HFF-Myc (cell line): ENCODE data around the gene CACFD1.

Source experiments
- DNase-seq: peaks from one replicate; pipeline ENCODE4 v3.0.0-alpha.2; 2011; ENCODE audit warnings: low read depth; ENCODE audit errors: extremely low read depth
- H3K4me3 ChIP-seq: replicated peaks from 2 replicates; pipeline ENCODE4 v1.5.1; 2011; ENCODE audit warnings: low read depth, mild to moderate bottlenecking, control low read depth, low read length
- TF ChIP-seq, protein P1 (sequence below): IDR thresholded peaks from 2 replicates; pipeline ENCODE4 v1.5.1; 2012; ENCODE audit warnings: mild to moderate bottlenecking, low read depth, low read length, control low read depth; ENCODE audit errors: missing control alignments

Gene CACFD1

DNA sequence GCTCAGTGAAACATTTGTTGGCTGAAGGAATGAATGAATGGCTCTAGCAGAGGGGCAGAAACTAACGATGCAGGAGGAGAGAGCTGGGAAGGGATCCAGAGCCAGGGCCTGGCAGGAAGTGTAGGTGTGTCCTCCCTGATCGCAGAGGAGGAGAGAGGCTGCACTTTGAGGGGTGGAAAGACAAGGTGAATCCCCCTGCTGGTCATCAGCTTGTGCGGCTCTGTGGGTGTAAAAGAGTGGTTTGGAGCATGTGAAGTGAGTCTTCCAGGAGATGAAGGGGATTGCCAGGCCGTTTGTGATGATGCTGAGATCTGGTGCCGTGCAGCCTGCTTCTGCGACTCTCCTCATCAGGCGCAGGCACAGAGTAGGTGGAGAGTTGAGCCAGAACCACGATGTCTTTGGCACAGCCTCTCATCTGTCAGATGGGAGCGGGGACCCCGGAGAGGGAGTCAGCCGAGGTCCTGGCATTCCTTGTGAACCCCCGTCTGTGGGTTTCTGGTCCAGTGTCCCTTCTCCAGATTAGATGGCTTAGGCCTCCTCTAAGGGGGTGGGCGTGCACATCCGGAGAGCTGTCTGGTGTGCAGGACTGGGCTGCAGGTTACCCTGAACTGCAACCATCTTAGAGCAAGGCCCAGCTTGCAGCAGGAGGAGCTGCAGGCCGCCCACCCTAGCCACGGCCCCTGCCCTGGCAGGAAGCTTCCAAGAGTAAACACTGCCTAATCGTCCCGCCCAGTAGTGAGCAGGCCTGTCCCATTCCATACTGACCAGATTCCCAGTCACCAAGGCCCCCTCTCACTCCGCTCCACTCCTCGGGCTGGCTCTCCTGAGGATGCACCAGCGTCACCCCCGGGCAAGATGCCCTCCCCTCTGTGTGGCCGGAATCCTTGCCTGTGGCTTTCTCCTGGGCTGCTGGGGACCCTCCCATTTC is 37.9 kb upstream of the CACFD1 start, which contains the start of gene ADAMTS13:
Gene ADAMTS13, plus strand, starts transcription at position 753 of the 928 bp plus-strand sequence. Its CDS starts 77 bp downstream, at position 830.
- TF ChIP-seq, protein P1, sequence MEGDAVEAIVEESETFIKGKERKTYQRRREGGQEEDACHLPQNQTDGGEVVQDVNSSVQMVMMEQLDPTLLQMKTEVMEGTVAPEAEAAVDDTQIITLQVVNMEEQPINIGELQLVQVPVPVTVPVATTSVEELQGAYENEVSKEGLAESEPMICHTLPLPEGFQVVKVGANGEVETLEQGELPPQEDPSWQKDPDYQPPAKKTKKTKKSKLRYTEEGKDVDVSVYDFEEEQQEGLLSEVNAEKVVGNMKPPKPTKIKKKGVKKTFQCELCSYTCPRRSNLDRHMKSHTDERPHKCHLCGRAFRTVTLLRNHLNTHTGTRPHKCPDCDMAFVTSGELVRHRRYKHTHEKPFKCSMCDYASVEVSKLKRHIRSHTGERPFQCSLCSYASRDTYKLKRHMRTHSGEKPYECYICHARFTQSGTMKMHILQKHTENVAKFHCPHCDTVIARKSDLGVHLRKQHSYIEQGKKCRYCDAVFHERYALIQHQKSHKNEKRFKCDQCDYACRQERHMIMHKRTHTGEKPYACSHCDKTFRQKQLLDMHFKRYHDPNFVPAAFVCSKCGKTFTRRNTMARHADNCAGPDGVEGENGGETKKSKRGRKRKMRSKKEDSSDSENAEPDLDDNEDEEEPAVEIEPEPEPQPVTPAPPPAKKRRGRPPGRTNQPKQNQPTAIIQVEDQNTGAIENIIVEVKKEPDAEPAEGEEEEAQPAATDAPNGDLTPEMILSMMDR = peak; percentile 33
- DNase-seq = no peak
- H3K4me3 ChIP-seq = no peak within 1 kb of the TSS

DNA sequence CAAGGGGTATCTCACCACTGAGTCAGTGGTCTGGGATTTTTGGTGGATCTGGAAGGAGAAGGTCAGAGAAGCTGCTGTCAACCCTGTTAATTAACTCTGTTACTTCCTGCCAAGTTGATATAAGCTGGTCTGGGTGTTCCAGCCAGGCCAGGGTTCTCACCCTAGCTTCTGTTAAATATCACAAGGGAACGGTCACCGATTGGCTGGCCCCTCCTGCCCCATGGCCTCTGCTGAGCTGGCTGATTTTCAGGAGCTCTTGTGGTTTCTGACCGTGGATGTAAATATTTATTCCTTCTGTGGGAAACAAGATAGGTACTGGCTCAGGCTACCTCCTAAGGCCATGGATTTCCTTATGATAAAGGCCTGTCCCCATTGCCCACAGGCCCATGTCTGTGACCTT is 36.6 kb upstream of the CACFD1 start:
- no peak for DNase-seq
- TF ChIP-seq, protein P1 = no peak
- H3K4me3 ChIP-seq = no peak overlapping the region

DNA sequence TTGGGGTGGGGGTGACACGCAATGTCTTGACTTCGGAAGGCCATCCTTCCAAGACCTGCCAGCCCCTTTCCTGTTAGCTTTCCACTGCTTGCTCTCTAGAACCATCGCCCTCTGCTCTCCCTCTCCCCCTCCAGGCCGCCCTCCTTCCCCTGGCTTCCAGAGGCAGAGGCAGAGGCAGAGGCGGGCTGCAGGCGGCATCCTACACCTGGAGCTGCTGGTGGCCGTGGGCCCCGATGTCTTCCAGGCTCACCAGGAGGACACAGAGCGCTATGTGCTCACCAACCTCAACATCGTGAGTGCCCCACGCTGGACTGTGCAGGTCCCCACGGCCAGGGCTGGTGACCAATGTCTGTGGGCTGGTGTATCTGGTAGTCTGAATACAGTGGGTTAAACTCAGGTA is 35.6 kb upstream of the CACFD1 start:
- no peak for DNase-seq
- TF ChIP-seq, protein P1 = no peak
- H3K4me3 ChIP-seq = no peak overlapping the region

DNA sequence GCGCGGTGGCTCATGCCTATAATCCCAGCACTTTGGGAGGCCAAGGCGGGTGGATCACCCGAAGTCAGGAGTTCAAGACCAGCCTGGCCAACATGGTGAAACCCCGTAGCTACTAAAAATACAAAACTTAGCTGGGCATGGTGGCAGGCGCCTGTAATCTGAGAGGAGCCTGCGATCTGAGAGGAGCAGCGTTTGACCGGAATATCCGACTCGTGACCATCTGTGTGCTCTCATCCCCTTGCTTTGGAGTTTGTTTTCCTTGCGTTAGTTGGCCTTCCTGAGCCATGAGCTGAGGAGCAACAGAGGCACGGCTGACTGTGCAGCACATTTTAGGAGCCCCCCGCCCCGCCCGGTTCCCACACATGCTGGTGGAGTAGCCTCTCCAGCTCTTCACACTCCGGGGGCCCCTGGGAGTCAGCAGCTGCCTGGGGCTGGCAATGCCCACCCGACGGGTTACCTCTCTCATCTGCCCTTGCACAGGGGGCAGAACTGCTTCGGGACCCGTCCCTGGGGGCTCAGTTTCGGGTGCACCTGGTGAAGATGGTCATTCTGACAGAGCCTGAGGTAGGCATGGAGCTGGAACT is 34.6 kb upstream of the CACFD1 start:
- no peak for DNase-seq
- no peak overlapping the region for H3K4me3 ChIP-seq
- TF ChIP-seq, protein P1 = no peak

DNA sequence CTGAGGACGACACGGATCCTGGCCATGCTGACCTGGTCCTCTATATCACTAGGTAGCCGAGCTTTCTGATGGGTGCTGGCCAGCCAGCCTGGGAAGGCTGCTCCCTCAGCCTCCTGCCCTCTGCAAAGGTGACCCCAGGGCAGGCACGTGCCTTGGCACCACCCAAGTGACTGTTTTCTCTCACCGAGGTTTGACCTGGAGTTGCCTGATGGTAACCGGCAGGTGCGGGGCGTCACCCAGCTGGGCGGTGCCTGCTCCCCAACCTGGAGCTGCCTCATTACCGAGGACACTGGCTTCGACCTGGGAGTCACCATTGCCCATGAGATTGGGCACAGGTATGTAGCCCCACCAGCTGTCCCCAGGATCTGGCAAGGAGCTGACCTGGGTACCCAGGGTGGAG is 33.8 kb upstream of the CACFD1 start:
- TF ChIP-seq, protein P1 = no peak
- H3K4me3 ChIP-seq = no peak overlapping the region

DNA sequence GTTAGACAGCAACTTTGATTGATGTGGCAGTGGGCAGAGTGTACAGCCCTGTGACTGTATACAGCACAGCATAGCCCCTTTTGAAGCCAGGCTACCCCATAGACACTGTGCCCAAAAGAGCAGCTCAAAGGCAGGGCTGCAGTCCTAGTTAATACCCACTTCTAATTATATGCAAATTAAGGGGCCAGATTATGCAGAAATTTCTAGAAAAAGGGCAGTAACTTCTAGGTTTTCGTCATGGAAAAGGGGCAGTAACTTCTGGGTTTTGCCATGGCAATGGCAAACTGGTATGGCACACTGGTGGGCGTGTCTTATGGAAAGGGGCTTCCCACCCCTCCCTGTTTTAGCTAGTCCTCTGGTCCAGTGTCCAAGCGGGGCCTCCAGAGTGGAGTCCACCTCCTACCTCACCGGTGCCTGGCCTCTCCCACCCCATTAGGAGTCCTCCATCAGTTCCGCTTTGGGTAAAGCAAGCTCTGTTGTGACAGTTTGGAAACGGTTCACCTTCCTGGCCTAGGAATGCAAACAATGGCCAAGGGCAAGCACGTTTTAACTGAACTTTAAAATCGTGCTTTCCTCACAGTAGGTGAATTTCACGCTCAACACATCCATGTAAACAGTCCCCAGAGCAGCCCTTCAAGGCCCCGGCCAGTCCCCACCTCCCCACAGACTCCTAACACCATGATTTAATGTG is 32.0 kb upstream of the CACFD1 start:
- DNase-seq = no peak
- TF ChIP-seq, protein P1 = no peak
- no peak overlapping the region for H3K4me3 ChIP-seq

More for the DNA sequence above, 33.8 kb upstream of the CACFD1 start:
- DNase-seq = no peak
